ENCODE data around the gene ELP5. TPM values are rescaled to one million over a fixed set of nuclear protein-coding genes. Genes with fewer than 3 reads are reported as not detected.
A peak's percentile ranks its signal among the peaks of the same experiment; 100 is the strongest.

ELP5 gene
- total RNA-seq, 2 donors from 2014 or later, result 34.4 to 77.9 TPM

GRCh38 chr17:7246779-7247178, 5.2 kb upstream of the ELP5 start:
- no peaks in the 10 kb centered on the region for H3K36me3 ChIP-seq
- no peak for DNase-seq
- no peak overlapping the region for H3K4me3 ChIP-seq
- H3K9me3 ChIP-seq, result no peaks in the 10 kb centered on the region
- H3K4me1 ChIP-seq, result peaks cover 13% of the 10 kb centered on the region
- intact Hi-C loops (cut with DNase I), result no loop called here
- no peak for TF ChIP-seq CTCF (IDR thresholded peaks at IDR 0.05)
- H3K9ac ChIP-seq (ENCODE audit: low read depth in 2 of 2, low read length in 2 of 2), result no peak overlapping the region
- H3K27me3 ChIP-seq, result no peaks in the 10 kb centered on the region
- no peak overlapping the region for H3K27ac ChIP-seq

GRCh38 chr17:7248796-7249195, 3.2 kb upstream of the ELP5 start:
- H3K9ac ChIP-seq (ENCODE audit: low read depth in 2 of 2, low read length in 2 of 2), result peak overlapping the region in 1 of 2 donors; percentile 8
- peaks cover 18% of the 10 kb centered on the region for H3K4me1 ChIP-seq
- intact Hi-C loops (cut with DNase I), result no loop called here
- no peak for TF ChIP-seq CTCF (IDR thresholded peaks at IDR 0.05)
- H3K27me3 ChIP-seq, result no peaks in the 10 kb centered on the region
- H3K36me3 ChIP-seq, result no peaks in the 10 kb centered on the region
- no peaks in the 10 kb centered on the region for H3K9me3 ChIP-seq
- H3K27ac ChIP-seq, result no peak overlapping the region
- no peak overlapping the region for H3K4me3 ChIP-seq
- no peak for DNase-seq

- TF ChIP-seq CTCF (IDR thresholded peaks at IDR 0.05), result no peak
- H3K9ac ChIP-seq (ENCODE audit: low read depth in 2 of 2, low read length in 2 of 2), result peak overlapping the region in 1 of 2 donors; percentile 8
- DNase-seq, result no peak
- intact Hi-C loops (cut with DNase I), result no loop called here
- no peak overlapping the region for H3K4me3 ChIP-seq
- no peaks in the 10 kb centered on the region for H3K27me3 ChIP-seq
- H3K27ac ChIP-seq, result no peak overlapping the region
- peaks cover 18% of the 10 kb centered on the region for H3K4me1 ChIP-seq
- H3K36me3 ChIP-seq, result no peaks in the 10 kb centered on the region
- H3K9me3 ChIP-seq, result no peaks in the 10 kb centered on the region
Measured at GRCh38 chr17:7249214-7249613, 2.8 kb upstream of the ELP5 start.

GRCh38 chr17:7249830-7250229, 2.2 kb upstream of the ELP5 start:
- intact Hi-C loops (cut with DNase I), result no loop called here
- peak overlapping the region; percentile 98 for H3K4me3 ChIP-seq
- DNase-seq, result no peak
- no peaks in the 10 kb centered on the region for H3K9me3 ChIP-seq
- no peaks in the 10 kb centered on the region for H3K27me3 ChIP-seq
- peak overlapping the region; percentile 95 to 98 for H3K9ac ChIP-seq (ENCODE audit: low read depth in 2 of 2, low read length in 2 of 2)
- H3K27ac ChIP-seq, result peak overlapping the region; percentile 99
- no peak for TF ChIP-seq CTCF (IDR thresholded peaks at IDR 0.05)
- peaks cover 3% of the 10 kb centered on the region for H3K36me3 ChIP-seq
- H3K4me1 ChIP-seq, result peaks cover 18% of the 10 kb centered on the region

- no peaks in the 10 kb centered on the region for H3K27me3 ChIP-seq
- peak overlapping the region; percentile 95 to 98 for H3K9ac ChIP-seq (ENCODE audit: low read depth in 2 of 2, low read length in 2 of 2)
- H3K4me1 ChIP-seq, result peaks cover 18% of the 10 kb centered on the region
- no peak for TF ChIP-seq CTCF (IDR thresholded peaks at IDR 0.05)
- H3K27ac ChIP-seq, result peak overlapping the region; percentile 99
- H3K9me3 ChIP-seq, result no peaks in the 10 kb centered on the region
- peaks cover 4% of the 10 kb centered on the region for H3K36me3 ChIP-seq
- peak overlapping the region; percentile 98 for H3K4me3 ChIP-seq
- intact Hi-C loops (cut with DNase I), result no loop called here
- peak; percentile 44 for DNase-seq
Measured at GRCh38 chr17:7250695-7251627, 1.1 kb upstream of the ELP5 start.
